Testis (tissue), 3 donors: Measurements from ENCODE around the gene NDUFA7. TPM values are rescaled to one million over a fixed set of nuclear protein-coding genes. Genes with fewer than 3 reads are reported as not detected.

ENCODE experiments used
- DNase-seq: peaks from one replicate; pipeline ENCODE4 v3.0.0-alpha.2; 2019
- H3K27ac ChIP-seq, 2 donors: fragments of 200-600 bp; sonication (generic); one replicate each; pipeline ENCODE4 v1.5.1; 2019
- H3K27me3 ChIP-seq: fragments of 200-600 bp; sonication (generic); one replicate; pipeline ENCODE4 v1.5.1; 2019
- H3K36me3 ChIP-seq: fragments of 200-600 bp; sonication (generic); one replicate; pipeline ENCODE4 v1.5.1; 2017; ENCODE audit warnings: low read depth; ENCODE audit errors: missing control alignments
- H3K4me1 ChIP-seq: fragments of 200-600 bp; sonication (generic); one replicate; pipeline ENCODE4 v1.5.1; 2019
- H3K4me3 ChIP-seq, 2 donors: fragments of 200-600 bp; sonication (generic); one replicate each; pipeline ENCODE4 v1.5.1; 2017 to 2019
- H3K9me3 ChIP-seq: fragments of 200-600 bp; sonication (generic); one replicate; pipeline ENCODE4 v1.5.1; 2017
- CTCF ChIP-seq, 3 experiments: fragments of 450-650 bp in 2 of 3; fragments of 200-600 bp in 1 of 3; sonication (generic) in 1 of 3; IDR thresholded peaks; one replicate each; pipeline ENCODE4 v1.5.1; 2016 to 2019; ENCODE audit warnings: antibody characterized with exemption in 3 of 3, mild to moderate bottlenecking in 2 of 3, moderate library complexity in 1 of 3
- POLR2A ChIP-seq: fragments of 450-650 bp; IDR thresholded peaks from one replicate; pipeline ENCODE4 v1.6.1; 2017; ENCODE audit warnings: antibody characterized with exemption, mild to moderate bottlenecking, moderate library complexity
- WGBS, 2 donors: methylation state at CpG; one replicate each; pipeline ENCODE4 v1.1.5; 2018; 5-methylcytosine and 5-hydroxymethylcytosine counted together
- intact Hi-C: fragments of 100-400 bp; cut with DNase I; formaldehyde crosslinking; loops from one replicate; pipeline ENCODE4 v1.15.1; 2023; ENCODE audit warnings: low total_unique reads
- polyA plus RNA-seq: library from polyadenylated mRNA; stranded (reverse); fragments of 350-450 nt; fragmentation: Illumina TruSeq; extraction: RNeasy Lipid Tissue Mini Kit (QIAGEN cat#74804); gene quantifications from one replicate; pipeline ENCODE4 v1.2.3, GENCODE V29; 2014; ENCODE audit warnings: low read depth, low replicate concordance; ENCODE audit not compliant: insufficient read depth
- total RNA-seq, 2 donors: library from RNA; depleted of rRNA; stranded (reverse); fragments of >200 nt; gene quantifications; one replicate each; pipeline ENCODE4 v1.2.3, GENCODE V29; 2016

NDUFA7 gene
- total and polyA plus RNA-seq, 3 donors from 2014 or later = 38.2 to 91.2 (median 50.5) TPM

GRCh38 chr19:8329996-8330395, 8.8 kb upstream of the NDUFA7 start:
- H3K4me3 ChIP-seq = no peak overlapping the region
- no peak overlapping the region for H3K27ac ChIP-seq
- no peak for TF ChIP-seq CTCF (IDR thresholded peaks at IDR 0.05)
- no peak for TF ChIP-seq POLR2A
- WGBS, 2 donors = 82 to 94% methylated on average over 3 of the region's 3 CpGs
- no peaks in the 10 kb centered on the region for H3K36me3 ChIP-seq
- H3K9me3 ChIP-seq = no peaks in the 10 kb centered on the region
- H3K27me3 ChIP-seq = no peaks in the 10 kb centered on the region
- intact Hi-C loops = no loop called here
- no peak for DNase-seq
- peaks cover 10% of the 10 kb centered on the region for H3K4me1 ChIP-seq

GRCh38 chr19:8325454-8325853, 4.3 kb upstream of the NDUFA7 start:
- intact Hi-C loops = no loop called here
- Histone ChIP-seq H3K36me3 (no peaks in the 10 kb centered on the region), H3K27ac (no peak overlapping the region), H3K27me3 (no peaks in the 10 kb centered on the region), H3K9me3 (no peaks in the 10 kb centered on the region), H3K4me1 (peaks cover 12% of the 10 kb centered on the region), H3K4me3 (no peak overlapping the region)
- 94 to 97% methylated on average over 3 of the region's 3 CpGs for WGBS, 2 donors
- TF ChIP-seq CTCF (IDR thresholded peaks at IDR 0.05) (no peak), POLR2A (no peak)
- DNase-seq = no peak

- no peak overlapping the region for H3K27ac ChIP-seq
- 80 to 83% methylated on average over 6 to 17 of the region's 17 CpGs for WGBS, 2 donors
- no peak for DNase-seq
Observed at GRCh38 chr19:8324186-8325050, 3.2 kb upstream of the NDUFA7 start.

GRCh38 chr19:8323781-8324185, 2.6 kb upstream of the NDUFA7 start:
- Histone ChIP-seq H3K27me3 (no peaks in the 10 kb centered on the region), H3K4me3 (no peak overlapping the region)
- intact Hi-C loops = no loop called here

More at GRCh38 chr19:8324186-8325050, 3.2 kb upstream of the NDUFA7 start:
- no peaks in the 10 kb centered on the region for H3K9me3 ChIP-seq
- H3K4me1 ChIP-seq = peaks cover 18% of the 10 kb centered on the region
- TF ChIP-seq POLR2A (no peak), CTCF (IDR thresholded peaks at IDR 0.05) (no peak)
- H3K4me3 ChIP-seq = no peak overlapping the region
- H3K27me3 ChIP-seq = no peaks in the 10 kb centered on the region
- no peaks in the 10 kb centered on the region for H3K36me3 ChIP-seq
- intact Hi-C loops = no loop called here

More at GRCh38 chr19:8323781-8324185, 2.6 kb upstream of the NDUFA7 start:
- no peak for TF ChIP-seq CTCF (IDR thresholded peaks at IDR 0.05)
- H3K4me1 ChIP-seq = peaks cover 18% of the 10 kb centered on the region
- H3K27ac ChIP-seq = no peak overlapping the region
- WGBS, 2 donors = 88 to 100% methylated on average over 1 of the region's 1 CpG
- H3K9me3 ChIP-seq = no peaks in the 10 kb centered on the region
- DNase-seq = no peak
- H3K36me3 ChIP-seq = no peaks in the 10 kb centered on the region
